Liver (tissue), 3 donors: ENCODE data around the gene DIS3L.

Source experiments
- TF ChIP-seq, protein P1 (sequence below): IDR thresholded peaks from 2 replicates; pipeline ENCODE4 v1.6.1; 2016; ENCODE audit warnings: antibody characterized with exemption
- TF ChIP-seq, protein P2 (sequence below): IDR thresholded peaks from 2 replicates; pipeline ENCODE4 v1.6.1; 2016; ENCODE audit warnings: antibody characterized with exemption
- TF ChIP-seq, protein P3 (sequence below): fragments of 150-350 bp; IDR thresholded peaks from 2 replicates; pipeline ENCODE4 v1.5.1; 2017; ENCODE audit warnings: improper control_type of control experiment, low read depth, low read length; ENCODE audit not compliant: missing input control
- TF ChIP-seq, protein P4 (sequence below): IDR thresholded peaks from 2 replicates; pipeline ENCODE4 v1.6.1; 2016; ENCODE audit warnings: antibody characterized with exemption, mild to moderate bottlenecking
- donor health status: healthy.
- donor health status: healthy.

DNA sequence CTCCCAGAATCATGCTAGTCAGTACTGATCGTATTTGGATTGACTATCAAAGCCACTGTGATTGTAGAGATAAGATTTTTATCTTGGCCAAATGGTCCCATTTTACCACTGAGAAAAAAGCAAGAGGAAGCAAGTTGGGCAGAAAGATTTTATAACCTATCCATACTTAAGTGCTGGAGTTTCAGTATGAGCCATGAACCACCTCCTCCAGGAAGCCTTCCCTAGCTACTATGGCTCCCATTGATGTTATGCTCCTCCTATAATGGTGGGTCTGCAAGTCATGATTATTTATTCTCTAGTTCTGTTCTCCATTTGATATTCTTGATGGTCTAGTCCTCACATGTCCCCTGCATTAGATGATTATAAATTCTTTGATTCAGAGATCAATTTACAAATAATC is 46.4 kb upstream of the DIS3L start:
- TF ChIP-seq, protein P1, sequence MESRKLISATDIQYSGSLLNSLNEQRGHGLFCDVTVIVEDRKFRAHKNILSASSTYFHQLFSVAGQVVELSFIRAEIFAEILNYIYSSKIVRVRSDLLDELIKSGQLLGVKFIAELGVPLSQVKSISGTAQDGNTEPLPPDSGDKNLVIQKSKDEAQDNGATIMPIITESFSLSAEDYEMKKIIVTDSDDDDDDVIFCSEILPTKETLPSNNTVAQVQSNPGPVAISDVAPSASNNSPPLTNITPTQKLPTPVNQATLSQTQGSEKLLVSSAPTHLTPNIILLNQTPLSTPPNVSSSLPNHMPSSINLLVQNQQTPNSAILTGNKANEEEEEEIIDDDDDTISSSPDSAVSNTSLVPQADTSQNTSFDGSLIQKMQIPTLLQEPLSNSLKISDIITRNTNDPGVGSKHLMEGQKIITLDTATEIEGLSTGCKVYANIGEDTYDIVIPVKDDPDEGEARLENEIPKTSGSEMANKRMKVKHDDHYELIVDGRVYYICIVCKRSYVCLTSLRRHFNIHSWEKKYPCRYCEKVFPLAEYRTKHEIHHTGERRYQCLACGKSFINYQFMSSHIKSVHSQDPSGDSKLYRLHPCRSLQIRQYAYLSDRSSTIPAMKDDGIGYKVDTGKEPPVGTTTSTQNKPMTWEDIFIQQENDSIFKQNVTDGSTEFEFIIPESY: no peak
- TF ChIP-seq, protein P2, sequence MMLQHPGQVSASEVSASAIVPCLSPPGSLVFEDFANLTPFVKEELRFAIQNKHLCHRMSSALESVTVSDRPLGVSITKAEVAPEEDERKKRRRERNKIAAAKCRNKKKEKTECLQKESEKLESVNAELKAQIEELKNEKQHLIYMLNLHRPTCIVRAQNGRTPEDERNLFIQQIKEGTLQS: no peak
- TF ChIP-seq, protein P3, sequence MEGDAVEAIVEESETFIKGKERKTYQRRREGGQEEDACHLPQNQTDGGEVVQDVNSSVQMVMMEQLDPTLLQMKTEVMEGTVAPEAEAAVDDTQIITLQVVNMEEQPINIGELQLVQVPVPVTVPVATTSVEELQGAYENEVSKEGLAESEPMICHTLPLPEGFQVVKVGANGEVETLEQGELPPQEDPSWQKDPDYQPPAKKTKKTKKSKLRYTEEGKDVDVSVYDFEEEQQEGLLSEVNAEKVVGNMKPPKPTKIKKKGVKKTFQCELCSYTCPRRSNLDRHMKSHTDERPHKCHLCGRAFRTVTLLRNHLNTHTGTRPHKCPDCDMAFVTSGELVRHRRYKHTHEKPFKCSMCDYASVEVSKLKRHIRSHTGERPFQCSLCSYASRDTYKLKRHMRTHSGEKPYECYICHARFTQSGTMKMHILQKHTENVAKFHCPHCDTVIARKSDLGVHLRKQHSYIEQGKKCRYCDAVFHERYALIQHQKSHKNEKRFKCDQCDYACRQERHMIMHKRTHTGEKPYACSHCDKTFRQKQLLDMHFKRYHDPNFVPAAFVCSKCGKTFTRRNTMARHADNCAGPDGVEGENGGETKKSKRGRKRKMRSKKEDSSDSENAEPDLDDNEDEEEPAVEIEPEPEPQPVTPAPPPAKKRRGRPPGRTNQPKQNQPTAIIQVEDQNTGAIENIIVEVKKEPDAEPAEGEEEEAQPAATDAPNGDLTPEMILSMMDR: no peak
- TF ChIP-seq, protein P4, sequence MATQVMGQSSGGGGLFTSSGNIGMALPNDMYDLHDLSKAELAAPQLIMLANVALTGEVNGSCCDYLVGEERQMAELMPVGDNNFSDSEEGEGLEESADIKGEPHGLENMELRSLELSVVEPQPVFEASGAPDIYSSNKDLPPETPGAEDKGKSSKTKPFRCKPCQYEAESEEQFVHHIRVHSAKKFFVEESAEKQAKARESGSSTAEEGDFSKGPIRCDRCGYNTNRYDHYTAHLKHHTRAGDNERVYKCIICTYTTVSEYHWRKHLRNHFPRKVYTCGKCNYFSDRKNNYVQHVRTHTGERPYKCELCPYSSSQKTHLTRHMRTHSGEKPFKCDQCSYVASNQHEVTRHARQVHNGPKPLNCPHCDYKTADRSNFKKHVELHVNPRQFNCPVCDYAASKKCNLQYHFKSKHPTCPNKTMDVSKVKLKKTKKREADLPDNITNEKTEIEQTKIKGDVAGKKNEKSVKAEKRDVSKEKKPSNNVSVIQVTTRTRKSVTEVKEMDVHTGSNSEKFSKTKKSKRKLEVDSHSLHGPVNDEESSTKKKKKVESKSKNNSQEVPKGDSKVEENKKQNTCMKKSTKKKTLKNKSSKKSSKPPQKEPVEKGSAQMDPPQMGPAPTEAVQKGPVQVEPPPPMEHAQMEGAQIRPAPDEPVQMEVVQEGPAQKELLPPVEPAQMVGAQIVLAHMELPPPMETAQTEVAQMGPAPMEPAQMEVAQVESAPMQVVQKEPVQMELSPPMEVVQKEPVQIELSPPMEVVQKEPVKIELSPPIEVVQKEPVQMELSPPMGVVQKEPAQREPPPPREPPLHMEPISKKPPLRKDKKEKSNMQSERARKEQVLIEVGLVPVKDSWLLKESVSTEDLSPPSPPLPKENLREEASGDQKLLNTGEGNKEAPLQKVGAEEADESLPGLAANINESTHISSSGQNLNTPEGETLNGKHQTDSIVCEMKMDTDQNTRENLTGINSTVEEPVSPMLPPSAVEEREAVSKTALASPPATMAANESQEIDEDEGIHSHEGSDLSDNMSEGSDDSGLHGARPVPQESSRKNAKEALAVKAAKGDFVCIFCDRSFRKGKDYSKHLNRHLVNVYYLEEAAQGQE: no peak
